ENCODE data around the gene CXCR6. TPM values are rescaled to one million over a fixed set of nuclear protein-coding genes. Genes with fewer than 3 reads are reported as not detected.

The CXCR6 gene
- total RNA-seq, 4 donors from 2014 or later, result 0.44 to 1.6 (median 0.72) TPM; not detected in 1

GRCh38 chr3:45984331-45985312 is 41.4 kb downstream of the CXCR6 start:
- H3K4me3 ChIP-seq (ENCODE audit: low read depth, poor library complexity, severe bottlenecking), result no peak overlapping the region
- no peak for DNase-seq (ENCODE audit: low spot score in 2 of 2)
- intact Hi-C loops (cut with DNase I; ENCODE audit: low total_unique reads), result no loop called here
- WGBS, 2 donors, result 76 to 78% methylated on average over 8 of the region's 8 CpGs
- no peak for TF ChIP-seq CTCF (IDR thresholded peaks at IDR 0.05)
- no peak for TF ChIP-seq POLR2A (IDR thresholded peaks at IDR 0.05)

GRCh38 chr3:45985532-45986302 is 42.5 kb downstream of the CXCR6 start:
- 73 to 78% methylated on average over 13 of the region's 13 CpGs for WGBS, 2 donors
- TF ChIP-seq CTCF (IDR thresholded peaks at IDR 0.05), result no peak
- no peak for TF ChIP-seq POLR2A (IDR thresholded peaks at IDR 0.05)
- intact Hi-C loops (cut with DNase I; ENCODE audit: low total_unique reads), result no loop called here
- no peak overlapping the region for H3K4me3 ChIP-seq (ENCODE audit: low read depth, poor library complexity, severe bottlenecking)
- DNase-seq (ENCODE audit: low spot score in 2 of 2), result no peak

- WGBS, 2 donors, result 54 to 61% methylated on average over 5 of the region's 5 CpGs
- no peak overlapping the region for H3K4me3 ChIP-seq (ENCODE audit: low read depth, poor library complexity, severe bottlenecking)
- TF ChIP-seq CTCF (IDR thresholded peaks at IDR 0.05) (no peak), POLR2A (IDR thresholded peaks at IDR 0.05) (no peak)
- intact Hi-C loops (cut with DNase I; ENCODE audit: low total_unique reads), result no loop called here
- DNase-seq (ENCODE audit: low spot score in 2 of 2), result no peak
Measured at GRCh38 chr3:45986303-45986982, 43.2 kb downstream of the CXCR6 start.

- peak in 1 of 2 donors; percentile 86 for DNase-seq (ENCODE audit: low spot score in 2 of 2)
- TF ChIP-seq CTCF (IDR thresholded peaks at IDR 0.05), result no peak
- TF ChIP-seq POLR2A (IDR thresholded peaks at IDR 0.05), result no peak
- 44 to 52% methylated on average over 8 of the region's 8 CpGs for WGBS, 2 donors
- intact Hi-C loops (cut with DNase I; ENCODE audit: low total_unique reads), result no loop called here
- no peak overlapping the region for H3K4me3 ChIP-seq (ENCODE audit: low read depth, poor library complexity, severe bottlenecking)
Measured at GRCh38 chr3:45987368-45988291, 44.4 kb downstream of the CXCR6 start.

- WGBS, 2 donors, result 69 to 74% methylated on average over 4 of the region's 4 CpGs
- no peak overlapping the region for H3K4me3 ChIP-seq (ENCODE audit: low read depth, poor library complexity, severe bottlenecking)
- TF ChIP-seq CTCF (IDR thresholded peaks at IDR 0.05) (no peak), POLR2A (IDR thresholded peaks at IDR 0.05) (no peak)
- no peak for DNase-seq (ENCODE audit: low spot score in 2 of 2)
- intact Hi-C loops (cut with DNase I; ENCODE audit: low total_unique reads), result no loop called here
Measured at GRCh38 chr3:45988362-45988761, 45.1 kb downstream of the CXCR6 start.

Data from lower leg skin (tissue), 4 donors.